ENCODE results near the gene BICDL2.

- TF ChIP-seq CTCF (IDR thresholded peaks at IDR 0.05) (no peak), ZFX (IDR thresholded peaks at IDR 0.05; ENCODE audit: borderline replicate concordance) (no peak)
Measured at GRCh38 chr16:2990891-2991290, 45.9 kb downstream of the BICDL2 start.

Measured in 22Rv1 (cell line).